Vagina (tissue), 2 donors: ENCODE measurements around the gene BAG1.

ENCODE experiments used
- POLR2AphosphoS5 ChIP-seq, 2 donors: sonication (generic); formaldehyde crosslinking; IDR thresholded peaks; one replicate each; pipeline ENCODE4 v1.9.0; 2017; ENCODE audit warnings: antibody characterized with exemption in 2 of 2, mild to moderate bottlenecking in 2 of 2, low read depth in 1 of 2; ENCODE audit not compliant: insufficient read depth in 1 of 2
- TF ChIP-seq, protein P1 (sequence below), 3 experiments: fragments of 450-650 bp in 2 of 3; fragments of 200-600 bp in 1 of 3; sonication (generic) in 1 of 3; IDR thresholded peaks; one replicate each; pipeline ENCODE4 v1.5.1; 2017 to 2019; ENCODE audit warnings: antibody characterized with exemption in 3 of 3, mild to moderate bottlenecking in 2 of 3, moderate library complexity in 2 of 3

DNA sequence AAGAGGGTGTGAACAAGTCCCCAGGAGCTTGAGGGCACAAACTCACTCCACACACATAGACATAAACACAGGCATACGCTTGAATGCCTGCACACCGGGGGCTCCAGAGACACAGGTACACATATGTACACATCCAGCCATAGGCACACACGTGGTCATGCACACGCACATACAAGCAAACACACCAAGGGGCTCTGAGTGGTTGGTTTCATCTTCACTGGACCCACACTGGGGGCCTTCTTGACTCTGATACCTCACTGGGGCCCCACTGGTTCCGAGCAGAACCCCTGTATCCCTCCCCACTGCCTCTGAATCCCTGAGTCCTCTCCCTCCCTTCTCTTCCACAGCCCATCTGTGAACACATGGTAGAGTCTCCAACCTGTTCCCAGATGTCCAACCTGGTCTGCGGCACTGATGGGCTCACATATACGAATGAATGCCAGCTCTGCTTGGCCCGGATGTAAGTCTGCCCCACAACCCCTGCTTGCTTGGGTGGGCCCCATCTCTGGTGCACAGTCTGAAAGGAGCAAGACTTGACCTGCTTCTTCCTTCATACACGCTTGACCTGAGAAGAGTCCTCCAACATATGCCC lies 18.1 kb downstream of the BAG1 start:
- TF ChIP-seq, protein P1, sequence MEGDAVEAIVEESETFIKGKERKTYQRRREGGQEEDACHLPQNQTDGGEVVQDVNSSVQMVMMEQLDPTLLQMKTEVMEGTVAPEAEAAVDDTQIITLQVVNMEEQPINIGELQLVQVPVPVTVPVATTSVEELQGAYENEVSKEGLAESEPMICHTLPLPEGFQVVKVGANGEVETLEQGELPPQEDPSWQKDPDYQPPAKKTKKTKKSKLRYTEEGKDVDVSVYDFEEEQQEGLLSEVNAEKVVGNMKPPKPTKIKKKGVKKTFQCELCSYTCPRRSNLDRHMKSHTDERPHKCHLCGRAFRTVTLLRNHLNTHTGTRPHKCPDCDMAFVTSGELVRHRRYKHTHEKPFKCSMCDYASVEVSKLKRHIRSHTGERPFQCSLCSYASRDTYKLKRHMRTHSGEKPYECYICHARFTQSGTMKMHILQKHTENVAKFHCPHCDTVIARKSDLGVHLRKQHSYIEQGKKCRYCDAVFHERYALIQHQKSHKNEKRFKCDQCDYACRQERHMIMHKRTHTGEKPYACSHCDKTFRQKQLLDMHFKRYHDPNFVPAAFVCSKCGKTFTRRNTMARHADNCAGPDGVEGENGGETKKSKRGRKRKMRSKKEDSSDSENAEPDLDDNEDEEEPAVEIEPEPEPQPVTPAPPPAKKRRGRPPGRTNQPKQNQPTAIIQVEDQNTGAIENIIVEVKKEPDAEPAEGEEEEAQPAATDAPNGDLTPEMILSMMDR (IDR thresholded peaks at IDR 0.05) = no peak
- TF ChIP-seq POLR2AphosphoS5 (IDR thresholded peaks at IDR 0.05; ENCODE audit: insufficient read depth in 1 of 2, low read depth in 1 of 2) = no peak
